Diencephalon (tissue), 1 donor: ENCODE results near the gene DUOXA1. TPM values are rescaled to one million over a fixed set of nuclear protein-coding genes. Genes with fewer than 3 reads are reported as not detected.

ENCODE experiments used
- total RNA-seq: library from RNA; depleted of rRNA; stranded (reverse); fragments of >200 nt; gene quantifications from one replicate; pipeline ENCODE4 v1.2.3, GENCODE V29; 2014

The DUOXA1 gene, protein sequence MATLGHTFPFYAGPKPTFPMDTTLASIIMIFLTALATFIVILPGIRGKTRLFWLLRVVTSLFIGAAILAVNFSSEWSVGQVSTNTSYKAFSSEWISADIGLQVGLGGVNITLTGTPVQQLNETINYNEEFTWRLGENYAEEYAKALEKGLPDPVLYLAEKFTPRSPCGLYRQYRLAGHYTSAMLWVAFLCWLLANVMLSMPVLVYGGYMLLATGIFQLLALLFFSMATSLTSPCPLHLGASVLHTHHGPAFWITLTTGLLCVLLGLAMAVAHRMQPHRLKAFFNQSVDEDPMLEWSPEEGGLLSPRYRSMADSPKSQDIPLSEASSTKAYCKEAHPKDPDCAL
- not detected for total RNA-seq

DNA sequence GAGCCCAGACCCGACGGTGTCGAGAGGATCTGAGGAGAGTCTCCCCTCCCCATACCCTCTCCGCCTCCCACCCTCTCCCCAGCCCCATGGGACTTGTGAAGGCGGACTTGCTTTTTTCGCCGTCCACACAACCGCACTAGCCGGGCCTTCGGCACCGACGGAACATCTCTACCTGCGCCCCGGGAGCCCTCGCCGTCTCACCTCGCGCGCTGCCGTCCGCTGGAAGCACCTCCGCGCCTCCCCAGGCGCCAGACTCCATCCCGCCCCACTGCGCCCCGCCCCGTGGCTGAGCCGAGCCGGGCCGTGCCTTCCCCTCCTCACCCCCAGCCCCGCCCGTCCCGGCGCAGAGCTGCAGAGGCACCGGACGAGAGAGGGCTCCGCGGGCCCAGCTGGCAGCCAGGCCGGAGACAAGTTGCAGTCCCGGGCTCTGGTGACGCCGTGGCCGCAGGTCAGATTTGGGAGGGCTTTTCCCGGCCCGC, at the start of gene DUOXA1, which contains the start of gene DUOX1:
TSS of gene DUOXA1 (minus strand) at position 229 of the 479 bp plus-strand sequence. CDS start 6,865 bp downstream, outside the sequence.
TSS of gene DUOX1 (plus strand) at position 344 of the 479 bp plus-strand sequence. CDS start 1,973 bp downstream, outside the sequence.

DNA sequence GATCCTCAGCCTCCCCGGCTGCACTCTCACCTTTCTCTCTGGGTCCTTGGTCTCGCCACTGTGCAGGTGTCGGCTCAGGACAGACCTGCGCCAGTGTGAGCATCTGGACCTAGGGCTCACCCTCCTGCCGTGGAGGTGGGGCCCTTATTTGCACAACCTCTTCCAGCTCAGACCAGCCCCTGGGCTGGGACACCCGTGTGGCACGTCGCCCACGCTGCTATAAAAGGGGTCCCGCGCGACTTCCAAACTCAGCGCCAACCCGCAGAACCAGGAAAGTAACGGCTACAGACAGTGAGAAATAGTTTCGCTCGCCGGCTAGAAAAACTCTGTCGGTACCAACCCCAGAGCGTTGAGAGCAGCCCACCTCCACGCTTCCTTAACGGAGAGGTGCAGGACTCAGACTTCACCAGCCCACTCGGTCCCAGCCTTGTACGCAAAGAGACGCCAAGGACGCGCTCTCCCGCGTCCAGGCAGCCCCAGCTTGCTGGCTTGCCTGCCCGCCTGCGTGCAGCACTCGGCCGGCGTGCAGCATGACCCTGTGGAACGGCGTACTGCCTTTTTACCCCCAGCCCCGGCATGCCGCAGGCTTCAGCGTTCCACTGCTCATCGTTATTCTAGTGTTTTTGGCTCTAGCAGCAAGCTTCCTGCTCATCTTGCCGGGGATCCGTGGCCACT, 15.5 kb downstream of the DUOXA1 start, which contains the start of the genes DUOX2 and DUOXA2:
TSS of gene DUOX2 (minus strand) at position 97 of the 675 bp plus-strand sequence. CDS start 761 bp downstream, outside the sequence.
TSS of gene DUOXA2 (plus strand) at position 251 of the 675 bp plus-strand sequence. CDS start at position 531, 280 bp downstream.

Other genes starting within 250 kb of the DUOXA1 start
- not detected for gene TERB2, start 173.2 kb downstream of the DUOXA1 start, total RNA-seq
- gene SORD, start 106.7 kb downstream of the DUOXA1 start, total RNA-seq, result 9.7 TPM
- gene DUOX2, start 15.7 kb downstream of the DUOXA1 start, total RNA-seq, result under 0.01 TPM
- not detected for gene DUOXA2, start 15.6 kb downstream of the DUOXA1 start, total RNA-seq
- under 0.01 TPM for gene DUOX1, start 115 bp upstream of the DUOXA1 start, total RNA-seq
- 32.5 TPM for gene SHF, start 58.1 kb upstream of the DUOXA1 start, total RNA-seq
- not detected for gene SLC28A2, start 122.4 kb upstream of the DUOXA1 start, total RNA-seq
- gene GATM, start 248.7 kb upstream of the DUOXA1 start, total RNA-seq, result 146 TPM